GM18861 (cell line): ENCODE results near the gene CHRNA3.
"Not testable (repeated sequence)": the region's sequence is repeated elsewhere in the genome, so short reads cannot be mapped to it uniquely, and the experiment has no call there.

ENCODE experiments used
- ATAC-seq: cut with Tn5 transposase; IDR thresholded peaks from one replicate; pipeline ENCODE4 v1.9.1; 2021; ENCODE audit not compliant: unreplicated experiment

CHRNA3 gene

GRCh38 chr15:78563092-78563491, 57.7 kb downstream of the CHRNA3 start:
- ATAC-seq: no peak

- ATAC-seq: no peak
Measured at GRCh38 chr15:78561490-78561889, 59.3 kb downstream of the CHRNA3 start.

DNA sequence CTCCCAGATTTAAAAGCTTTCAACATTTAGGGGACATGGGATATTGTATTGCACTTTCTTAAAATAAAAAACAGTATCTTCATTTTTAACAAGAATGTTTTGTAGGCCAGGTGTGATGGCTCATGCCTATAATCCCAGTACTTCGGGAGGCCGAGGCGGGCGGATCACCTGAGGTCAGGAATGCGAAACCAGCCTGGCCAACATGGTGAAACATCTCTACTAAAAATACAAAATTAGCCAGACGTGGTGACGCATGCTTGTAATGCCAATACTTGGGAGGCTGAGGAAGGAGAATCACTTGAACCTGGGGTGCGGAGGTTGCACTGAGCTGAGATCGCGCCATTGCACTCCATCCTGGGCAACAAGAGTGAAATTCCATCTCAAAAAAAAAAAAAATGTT, 60.6 kb downstream of the CHRNA3 start:
- ATAC-seq: not testable (repeated sequence)

- no peak for ATAC-seq
Measured at GRCh38 chr15:78552597-78552996, 68.2 kb downstream of the CHRNA3 start.

DNA sequence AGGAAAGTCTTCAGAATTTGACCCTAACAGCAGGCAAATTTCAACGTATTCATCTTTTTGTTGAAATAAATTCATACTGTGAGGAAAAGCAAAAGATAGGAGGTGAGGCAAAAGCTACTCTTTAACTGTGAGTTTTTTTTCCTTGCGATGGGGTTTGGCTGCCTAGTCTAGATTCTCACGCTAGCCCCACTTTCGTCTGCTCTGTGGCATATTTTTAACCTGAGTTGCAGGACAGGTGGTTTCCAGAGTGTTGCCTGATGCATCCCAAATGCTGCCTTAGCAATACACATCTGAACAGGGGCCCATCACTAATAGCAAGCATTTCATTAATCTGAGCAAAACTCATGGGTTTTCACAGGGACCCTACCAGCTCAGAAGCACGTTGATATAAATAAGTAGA, 68.9 kb downstream of the CHRNA3 start:
- ATAC-seq: no peak

GRCh38 chr15:78550815-78551214, 70.0 kb downstream of the CHRNA3 start:
- ATAC-seq: no peak

DNA sequence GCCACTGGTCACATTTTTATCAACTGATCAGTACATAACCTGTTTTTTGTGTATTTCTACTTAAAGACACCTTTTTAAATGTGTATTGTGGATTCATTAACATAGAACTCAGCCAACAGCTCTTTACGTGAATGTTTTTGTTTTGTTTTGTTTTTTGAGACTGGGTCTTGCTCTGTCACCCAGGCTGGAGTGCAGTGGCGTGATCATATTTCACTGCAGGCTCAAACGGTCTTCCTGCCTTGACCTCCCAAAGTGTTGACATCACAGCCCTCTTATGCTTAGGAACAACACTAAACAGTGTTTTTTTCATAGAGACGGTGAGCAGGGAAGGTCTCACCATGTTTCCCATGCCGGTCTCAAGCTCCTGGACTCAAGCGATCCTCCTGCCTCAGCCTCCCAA, 70.6 kb downstream of the CHRNA3 start:
- no peak for ATAC-seq
